DMS53 treated with DMSO at 0.1 percent for 48 hours (cell line): ENCODE measurements around the gene RBM47.
A peak's percentile ranks its signal among the peaks of the same experiment; 100 is the strongest.

Experiments
- DNase-seq: peaks from one replicate; lab custom pipeline; 2025; ENCODE audit not compliant: unreplicated experiment; lab: John Stamatoyannopoulos, UW

RBM47 gene

DNA sequence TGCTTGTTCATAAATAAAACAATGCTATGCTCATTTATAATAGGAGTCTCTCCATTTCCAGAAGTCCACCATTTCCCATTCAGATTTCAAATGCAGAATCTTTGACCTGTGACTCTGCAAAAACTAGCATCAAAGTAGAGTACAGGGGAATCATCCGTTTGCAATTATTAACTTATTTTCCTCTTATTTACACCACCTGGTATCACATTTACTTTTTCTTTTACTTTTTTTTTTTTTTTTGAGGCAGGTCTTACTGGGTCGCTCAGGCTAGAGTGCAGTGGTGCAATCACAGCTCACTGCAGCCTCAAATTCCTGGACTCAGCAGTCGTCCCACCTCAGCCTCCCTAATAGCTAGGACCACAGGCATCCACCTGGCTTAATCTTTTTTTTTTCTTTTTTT, 37.6 kb downstream of the RBM47 start:
- DNase-seq, result no peak

DNA sequence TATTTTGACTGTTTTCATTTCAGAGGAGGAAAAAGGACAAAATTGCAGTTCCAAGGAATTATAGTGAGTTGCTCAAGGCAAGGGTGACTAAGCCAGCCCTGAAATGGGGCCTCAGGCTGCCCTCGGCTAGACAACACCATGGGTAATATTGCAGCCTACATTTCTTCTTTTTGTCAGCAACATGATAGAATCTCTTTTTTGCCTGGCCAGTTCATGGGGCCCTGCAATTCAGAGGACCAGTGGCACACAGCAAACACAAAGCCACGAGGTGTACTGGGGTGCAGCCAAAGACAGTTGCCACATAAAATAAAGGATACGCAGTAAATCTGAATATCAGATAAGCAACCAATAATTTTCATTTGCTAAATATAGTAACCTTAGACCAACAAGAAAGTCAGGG, 41.8 kb downstream of the RBM47 start:
- DNase-seq, result no peak

DNA sequence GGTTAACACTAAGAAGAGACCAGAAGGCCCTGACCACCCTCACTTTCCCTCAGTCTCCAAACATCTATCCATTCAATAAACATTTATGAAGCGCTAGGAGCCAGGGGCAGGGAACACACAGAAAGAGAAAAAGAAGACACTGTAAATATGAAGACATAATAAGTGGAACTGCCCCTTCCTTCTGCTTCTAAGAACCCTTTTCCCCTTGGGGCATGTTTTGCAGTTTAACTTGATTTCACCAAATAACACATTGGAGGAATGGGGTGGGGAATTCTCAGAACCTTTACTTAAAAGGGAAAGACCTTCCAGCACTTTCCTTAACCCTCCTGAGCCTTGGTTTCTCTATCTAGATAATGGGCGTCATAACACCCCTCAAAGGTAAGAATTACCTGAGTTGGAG, 42.3 kb downstream of the RBM47 start:
- no peak for DNase-seq

DNA sequence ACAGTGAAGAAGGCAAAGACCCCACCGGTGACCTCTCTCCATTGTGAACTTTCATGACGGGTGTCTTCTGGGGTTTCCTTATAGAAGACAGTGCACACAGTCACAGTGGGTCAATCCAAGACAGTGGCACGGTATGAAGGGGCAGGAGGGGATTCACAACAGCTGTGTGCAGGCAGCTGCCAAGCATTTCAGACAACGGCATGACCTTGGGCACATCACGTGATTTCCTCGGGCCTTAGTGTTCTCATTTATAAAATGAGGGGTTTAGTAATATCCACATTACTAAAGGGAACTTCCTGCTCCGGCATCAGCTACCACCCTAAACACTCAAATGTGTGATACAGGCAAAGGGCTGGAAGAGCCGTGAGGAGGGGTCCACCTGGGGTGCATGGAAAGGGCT, 42.9 kb downstream of the RBM47 start:
- no peak for DNase-seq

DNA sequence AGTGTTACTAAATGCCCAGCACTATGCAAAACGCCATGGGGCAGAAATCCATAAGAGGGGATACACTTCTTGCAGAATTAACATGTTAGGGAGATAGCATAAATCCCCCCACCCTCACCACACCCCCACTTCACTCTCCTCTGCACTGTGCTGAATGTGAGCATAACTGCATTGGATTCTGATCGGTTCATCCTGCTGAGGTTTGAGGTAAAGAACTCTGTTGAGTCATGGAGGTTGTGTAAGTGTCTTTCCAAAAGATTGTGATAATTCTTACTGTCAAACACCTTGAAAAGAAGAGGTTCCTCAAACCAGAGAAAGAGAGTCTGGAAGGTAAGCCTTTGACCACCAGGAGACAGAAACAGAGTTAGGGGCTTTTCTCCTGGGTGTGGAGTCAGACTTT, 43.6 kb downstream of the RBM47 start:
- DNase-seq, result no peak

DNA sequence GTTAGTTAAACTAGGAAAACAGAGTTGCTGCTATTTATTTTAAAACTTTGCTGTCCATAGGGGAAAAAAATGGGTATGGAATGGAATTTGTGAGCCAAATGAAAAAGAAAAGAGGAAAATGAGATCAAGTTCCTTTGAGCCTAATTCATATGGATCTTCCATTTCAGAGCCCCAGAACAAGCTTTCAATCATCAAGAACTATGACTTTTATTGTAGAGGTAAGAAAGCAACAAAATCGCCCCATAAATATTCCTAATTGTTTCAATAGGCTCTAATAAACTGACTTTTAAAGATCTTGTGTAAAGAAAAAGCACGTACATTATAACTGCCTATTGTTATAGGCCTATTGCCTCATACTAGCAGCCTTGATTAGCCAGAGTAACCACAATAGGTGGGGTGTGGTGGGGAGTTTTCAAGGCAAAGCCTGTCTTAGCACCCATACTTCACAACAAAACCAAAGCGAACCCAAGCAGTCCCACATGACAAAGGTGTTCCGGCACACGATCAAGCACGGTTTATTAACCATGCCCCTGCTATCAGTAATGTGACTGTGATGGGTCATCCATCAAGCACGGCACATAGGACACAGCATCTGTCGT, 44.4 kb downstream of the RBM47 start:
- DNase-seq, result no peak

DNA sequence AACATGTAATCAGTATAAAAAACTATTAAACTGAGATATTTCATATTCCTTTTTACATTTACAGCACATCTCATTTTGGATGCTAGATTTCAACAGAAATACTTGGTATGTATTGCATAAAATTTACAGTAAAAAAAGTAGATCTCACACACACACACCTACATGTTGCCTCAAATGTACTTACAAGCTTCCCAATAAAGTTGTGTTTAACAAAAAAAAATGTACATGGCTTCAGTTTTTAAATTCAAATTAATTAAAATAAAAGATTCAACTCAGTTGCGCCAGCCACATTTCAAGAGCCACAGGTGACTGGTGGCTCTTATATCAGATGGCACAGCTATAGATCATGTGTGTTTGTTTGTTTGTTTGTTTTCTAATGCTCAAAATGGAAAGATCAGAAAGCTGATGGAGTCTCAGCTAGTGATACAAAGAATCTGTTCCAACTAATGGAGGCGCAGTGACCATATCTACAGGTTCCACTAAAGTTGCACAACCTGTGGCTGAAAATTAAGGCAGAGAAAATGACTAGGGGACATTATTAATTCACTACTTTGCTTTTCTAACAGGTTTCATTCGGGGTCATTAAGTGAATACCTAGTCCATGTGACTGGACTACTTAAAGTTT, 45.0 kb downstream of the RBM47 start:
- no peak for DNase-seq

DNA sequence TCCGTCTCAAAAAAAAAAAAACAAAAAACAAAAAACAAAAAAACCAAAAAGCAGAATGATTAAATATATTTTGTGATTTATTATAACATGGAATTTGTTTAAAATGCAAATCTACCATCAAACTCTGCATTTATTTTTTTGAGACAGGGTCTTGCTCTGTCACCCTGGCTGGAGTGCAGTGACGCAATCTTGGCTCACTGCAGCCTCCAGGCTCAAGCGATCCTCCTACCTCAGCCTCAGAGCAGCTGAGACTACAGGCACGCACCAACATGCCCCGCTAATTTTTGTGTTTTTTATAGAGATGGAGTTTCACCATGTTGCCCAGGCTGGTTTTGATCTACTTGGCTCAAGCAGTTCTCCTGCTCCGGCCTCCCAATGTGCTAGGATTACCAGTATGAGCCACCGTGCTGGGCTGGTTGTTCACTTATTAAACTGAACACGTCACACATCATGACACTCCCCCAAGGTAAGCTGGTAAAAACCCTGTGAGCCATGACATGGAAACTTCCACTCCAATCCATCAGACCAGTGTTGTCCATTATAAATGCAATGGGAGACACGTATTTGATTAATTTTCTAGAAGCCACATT, 45.7 kb downstream of the RBM47 start:
- no peak for DNase-seq

DNA sequence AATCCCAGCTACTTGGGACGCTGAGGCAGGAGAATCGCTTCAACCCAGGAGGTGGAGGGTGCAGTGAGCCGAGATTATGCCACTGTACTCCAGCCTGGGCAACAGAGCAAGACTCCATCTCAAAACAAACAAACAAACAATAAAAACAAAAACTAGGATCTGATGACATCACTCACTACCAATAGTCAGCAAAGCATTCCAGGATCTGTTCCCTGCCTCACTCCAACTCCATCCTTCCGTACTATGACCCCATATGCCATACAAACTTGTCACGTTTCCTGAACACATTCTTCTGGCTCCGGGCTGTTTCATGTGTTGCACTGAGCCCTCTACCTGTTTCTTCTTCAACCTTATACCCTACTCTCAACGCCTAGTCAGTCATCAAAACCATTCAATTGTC, 47.3 kb downstream of the RBM47 start:
- no peak for DNase-seq

DNA sequence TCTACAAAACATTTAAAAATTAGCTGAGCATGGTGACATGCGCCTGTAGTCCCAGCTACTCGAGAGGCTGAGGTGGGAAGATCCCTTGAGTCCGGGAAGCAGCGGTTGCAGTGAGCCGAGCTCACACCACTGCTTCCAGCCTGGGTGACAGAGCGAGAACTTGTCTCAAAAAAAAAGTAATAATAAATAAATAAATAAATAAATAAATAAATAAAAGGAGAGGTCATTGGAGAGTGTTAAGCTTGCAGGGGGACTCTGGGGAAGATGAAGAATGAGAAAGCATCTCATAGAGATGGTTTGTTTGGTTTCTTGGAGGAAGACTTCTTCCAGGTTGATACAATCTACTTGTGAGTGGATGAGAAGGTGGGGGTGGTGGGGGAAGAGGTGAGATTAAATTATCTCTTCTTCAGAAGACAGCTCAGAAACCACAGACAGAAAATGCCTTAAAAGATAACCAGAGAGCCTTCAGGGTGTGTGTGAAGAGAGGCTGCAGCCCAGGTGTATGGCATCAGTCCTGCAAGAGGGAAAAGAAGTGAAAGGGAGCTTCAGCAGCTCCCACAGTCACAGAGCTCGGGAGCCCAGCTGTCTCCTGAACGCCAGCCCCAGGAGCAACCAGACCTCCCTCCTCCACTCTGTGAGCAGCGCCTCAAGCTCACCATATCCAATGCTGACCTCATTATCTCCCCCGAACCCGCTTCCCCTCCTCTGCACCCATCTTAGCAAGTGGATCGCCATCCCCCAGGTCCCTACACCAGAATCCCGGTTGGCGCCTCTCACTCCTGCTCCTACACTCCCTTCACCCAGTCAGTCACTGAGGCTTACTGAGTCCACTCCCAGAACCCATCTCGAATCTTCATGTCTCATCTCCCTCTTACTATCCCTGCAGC, 48.2 kb downstream of the RBM47 start:
- DNase-seq, result no peak

DNA sequence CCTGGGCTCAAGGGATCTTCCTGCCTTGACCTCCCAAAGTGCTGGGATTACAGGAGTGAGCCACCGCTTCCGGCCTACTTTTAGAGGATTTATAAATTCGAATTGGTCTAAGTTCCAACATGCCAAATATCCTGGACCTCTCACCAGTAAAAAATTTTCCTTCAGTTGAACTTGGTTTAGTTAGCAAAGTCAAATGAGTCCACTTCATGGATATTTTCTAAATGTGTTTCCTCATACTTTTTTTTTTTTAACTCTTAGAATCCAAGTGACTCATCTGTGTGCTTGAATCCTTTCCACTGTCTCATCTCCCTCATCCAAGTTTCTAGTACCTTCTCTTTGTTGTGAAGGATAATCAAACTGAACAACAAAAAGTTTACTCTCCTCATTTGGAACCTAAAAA, 49.7 kb downstream of the RBM47 start:
- DNase-seq, result no peak

DNA sequence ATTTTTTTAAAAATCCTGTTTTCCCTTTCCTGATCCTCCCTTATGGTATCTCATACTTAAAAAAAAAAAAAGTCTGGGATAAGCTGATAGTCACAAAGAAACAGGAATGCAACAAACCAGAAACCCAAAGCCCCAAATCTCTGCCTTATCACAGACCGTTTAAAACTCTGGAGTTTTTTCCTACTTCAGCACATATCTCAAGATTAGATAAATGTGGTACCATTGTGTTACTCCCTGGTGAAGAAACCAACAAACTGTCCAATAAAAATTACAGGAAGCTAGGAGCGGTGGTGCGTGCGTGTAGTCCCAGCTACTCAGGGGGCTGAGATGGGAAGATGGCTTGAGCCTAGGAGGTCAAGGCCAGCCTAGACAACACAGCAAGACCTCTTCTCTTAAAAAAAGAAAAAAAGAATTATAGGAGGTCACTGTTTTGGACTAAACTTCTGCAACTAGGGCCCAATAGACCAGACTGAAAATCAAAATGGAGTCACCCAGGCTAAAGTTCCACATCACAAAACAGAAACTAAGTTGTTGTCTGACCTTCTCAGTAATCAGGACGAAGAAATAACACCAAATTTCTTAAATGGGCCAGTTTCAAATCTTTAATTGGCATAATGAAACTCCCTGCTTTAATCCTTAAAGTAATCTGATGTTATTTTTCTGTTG, 51.9 kb downstream of the RBM47 start:
- no peak for DNase-seq

DNA sequence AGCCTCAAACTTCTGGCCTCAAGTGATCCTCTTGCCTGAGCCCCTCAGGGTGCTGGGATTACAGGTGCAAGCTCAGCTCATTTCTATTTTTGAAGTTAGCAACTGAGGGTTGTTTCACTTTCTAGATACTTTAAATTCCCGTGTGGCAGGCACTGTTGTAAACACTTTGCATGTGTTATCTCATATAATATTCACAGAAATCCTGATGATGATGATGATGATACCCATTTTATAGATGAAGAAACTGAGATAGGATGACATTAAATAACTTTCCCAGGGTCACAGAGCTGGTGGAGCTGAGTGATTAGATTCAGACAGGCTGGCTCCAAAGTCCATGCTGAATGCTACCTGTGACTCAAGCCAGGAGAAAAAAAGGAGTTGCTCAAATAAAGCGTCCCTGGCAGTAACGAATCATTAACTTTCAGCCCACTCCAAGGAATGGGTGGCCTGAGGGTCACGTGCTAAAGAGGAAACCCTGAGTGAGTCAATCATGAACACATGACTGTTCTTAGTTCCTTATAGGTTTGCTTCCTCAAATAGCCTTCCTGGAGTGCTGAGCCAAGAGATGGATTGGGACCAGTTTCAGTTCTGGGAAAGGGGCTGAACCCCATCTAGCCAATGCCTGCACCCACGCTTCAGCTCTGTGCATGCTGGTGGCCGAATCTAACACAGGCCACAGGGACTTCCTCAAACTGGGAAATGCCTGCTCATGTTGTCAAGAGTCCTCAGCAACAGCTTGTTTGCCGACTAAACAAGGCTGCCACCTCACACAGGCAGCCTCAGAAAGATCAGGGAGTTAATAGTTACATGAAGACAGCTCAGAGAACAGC, 52.8 kb downstream of the RBM47 start:
- peak; percentile 100 for DNase-seq

DNA sequence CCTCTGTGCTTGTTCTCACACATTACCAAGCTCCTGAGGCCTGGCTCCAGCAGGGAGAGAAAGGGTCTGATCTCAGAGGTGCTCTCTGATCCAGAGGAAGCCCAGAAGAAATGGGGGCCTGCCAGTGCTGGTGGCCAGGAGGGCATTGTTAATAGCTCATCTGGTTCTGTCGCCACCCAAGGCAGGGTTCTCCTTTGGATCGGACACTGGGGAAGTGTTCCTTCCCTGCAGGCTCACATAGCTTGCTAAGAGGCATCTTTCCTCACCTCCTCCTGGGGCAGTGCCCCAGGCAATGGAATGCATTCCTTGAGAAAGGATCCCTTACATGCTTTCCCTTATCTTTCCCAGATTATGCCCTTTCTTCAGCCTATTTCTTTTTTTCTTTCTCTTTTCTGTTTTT, 53.8 kb downstream of the RBM47 start:
- DNase-seq, result no peak

DNA sequence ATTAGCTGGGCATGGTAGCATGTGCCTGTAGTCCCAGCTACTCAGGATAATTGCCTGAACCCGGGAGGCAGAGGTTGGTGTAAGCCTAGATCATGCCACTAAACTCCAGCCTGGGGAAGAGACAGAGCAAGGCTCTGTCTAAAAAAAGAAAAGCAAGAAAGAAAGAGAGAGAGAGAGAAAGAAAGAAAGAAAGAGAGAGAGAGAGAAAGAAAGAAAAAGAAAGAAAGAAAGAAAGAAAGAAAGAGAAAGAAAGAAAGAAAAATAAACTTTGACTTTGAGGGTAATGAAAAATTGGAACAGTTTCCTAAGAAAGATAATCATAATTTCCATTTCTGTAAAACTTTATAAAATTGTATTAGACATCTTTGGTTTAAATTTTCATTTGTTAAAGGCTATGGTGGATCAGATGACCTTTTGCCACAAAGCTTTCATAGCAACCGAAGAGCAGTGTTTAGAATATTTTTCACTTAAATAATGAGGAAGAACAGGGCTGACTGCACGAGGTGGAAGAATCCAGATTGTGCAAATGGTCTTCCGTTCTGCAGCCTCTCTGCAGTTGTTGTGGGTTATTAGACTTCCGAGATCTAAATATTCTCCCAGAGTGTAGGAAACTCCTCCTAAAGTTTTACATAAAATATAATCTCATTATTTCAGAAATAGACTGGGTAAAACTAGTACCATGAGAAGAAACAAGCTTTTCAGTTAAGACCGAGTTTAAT, 55.9 kb downstream of the RBM47 start:
- DNase-seq, result no peak

DNA sequence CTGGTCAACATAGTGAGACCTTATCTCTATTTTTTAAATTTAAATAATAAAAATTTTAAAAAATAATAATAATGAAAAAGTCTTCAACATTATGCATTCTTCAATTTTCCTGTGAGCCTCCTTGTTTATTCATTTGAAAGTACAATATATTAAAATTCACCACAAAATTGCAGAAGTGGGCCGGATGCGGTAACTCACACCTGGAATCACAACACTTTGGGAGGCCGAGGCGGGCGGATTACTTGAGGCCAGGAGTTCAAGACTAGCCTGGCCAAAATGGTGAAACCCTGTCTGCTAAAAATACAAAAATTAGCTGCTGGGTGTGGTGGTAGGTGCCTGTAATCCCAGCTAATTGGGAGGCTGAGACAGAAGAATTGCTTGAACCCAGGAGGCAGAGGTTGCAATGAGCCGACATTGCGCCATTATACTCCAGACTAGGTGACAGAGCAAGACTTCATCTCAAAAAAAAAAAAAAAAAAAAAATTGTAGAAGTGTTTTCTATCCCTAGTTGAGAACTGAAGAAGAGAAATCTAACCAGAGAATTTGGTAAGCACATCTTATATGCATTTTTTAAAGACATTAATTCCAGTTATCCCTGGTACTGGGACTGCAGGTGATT, 56.9 kb downstream of the RBM47 start:
- no peak for DNase-seq

DNA sequence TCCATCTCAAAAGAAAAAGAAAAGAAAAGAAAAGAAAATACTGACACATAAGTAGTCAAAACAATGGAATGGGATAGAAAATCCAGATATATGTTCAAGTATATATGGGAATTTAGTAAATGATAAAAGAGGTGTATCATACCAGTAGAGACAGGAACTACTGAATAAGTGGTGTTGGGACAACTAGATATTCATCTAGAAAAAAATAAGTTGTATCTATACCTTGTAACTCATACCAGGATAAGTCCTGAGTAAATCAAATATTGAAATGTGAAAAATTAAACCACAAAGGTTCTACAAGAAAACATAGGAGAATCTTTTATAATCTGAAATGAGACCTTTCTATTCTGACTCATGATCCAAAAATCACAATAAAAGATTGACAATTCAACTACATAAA, 58.5 kb downstream of the RBM47 start:
- no peak for DNase-seq

DNA sequence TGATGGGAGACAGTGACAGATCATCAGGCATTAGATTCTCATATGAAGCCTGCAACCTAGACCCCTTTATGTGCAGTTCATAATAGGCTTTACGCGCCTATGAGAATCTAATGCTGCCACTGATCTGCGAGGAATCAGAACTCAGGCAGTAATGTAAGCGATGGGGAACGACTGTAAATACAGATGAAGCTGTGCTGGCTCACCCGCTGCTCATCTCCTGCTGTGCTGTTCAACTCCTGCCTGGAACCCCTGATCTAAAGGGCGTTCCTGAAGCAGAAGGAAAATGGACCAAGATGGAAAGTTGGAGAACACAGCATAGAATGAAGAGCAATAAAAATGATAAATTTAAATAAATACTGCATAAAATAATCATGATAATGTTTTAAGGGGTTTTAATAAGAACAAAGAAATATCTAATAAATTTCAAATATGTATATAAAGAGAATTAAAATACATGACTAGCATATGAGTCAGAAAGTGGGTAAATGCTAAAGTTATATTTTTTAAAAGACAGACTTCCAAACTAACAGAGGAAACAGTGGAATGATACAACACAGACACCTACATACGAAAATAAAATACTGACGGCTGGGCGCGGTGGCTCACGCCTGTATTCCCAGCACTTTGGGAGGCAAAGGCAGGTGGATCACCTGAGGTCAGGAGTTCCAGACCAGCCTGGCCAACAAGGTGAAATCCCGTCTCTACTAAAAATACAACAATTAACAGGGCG, 59.2 kb downstream of the RBM47 start:
- DNase-seq, result no peak
